ENCODE data around the gene PAPOLB.
"Not testable (repeated sequence)": the region's sequence is repeated elsewhere in the genome, so short reads cannot be mapped to it uniquely, and the experiment has no call there.

Gene PAPOLB

DNA sequence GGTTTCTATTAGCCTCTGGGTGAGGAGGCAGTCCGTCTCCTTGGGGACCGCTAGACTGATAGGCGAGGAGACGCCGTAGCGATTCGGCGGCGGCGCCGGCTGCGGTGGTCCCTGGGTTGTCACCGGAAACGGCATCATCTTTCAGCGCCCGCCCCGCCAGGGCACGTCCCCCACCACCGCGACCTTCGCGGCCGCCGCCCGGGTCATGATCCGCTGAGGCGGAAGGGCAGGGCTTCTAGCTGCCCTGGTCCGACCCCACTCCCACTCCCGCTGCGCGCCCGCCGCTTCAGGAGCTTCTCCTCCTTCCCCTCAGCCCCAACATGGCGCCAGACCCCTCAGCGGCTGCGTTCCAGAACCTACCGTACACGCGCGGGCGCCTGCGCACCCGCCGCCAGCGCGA is at the start of gene PAPOLB:
PAPOLB (minus strand) TSS at position 358 of the 400 bp plus-strand sequence; CDS start at position 138, 220 bp downstream.
- DNase-seq (ENCODE audit: low read depth) = no peak

DNA sequence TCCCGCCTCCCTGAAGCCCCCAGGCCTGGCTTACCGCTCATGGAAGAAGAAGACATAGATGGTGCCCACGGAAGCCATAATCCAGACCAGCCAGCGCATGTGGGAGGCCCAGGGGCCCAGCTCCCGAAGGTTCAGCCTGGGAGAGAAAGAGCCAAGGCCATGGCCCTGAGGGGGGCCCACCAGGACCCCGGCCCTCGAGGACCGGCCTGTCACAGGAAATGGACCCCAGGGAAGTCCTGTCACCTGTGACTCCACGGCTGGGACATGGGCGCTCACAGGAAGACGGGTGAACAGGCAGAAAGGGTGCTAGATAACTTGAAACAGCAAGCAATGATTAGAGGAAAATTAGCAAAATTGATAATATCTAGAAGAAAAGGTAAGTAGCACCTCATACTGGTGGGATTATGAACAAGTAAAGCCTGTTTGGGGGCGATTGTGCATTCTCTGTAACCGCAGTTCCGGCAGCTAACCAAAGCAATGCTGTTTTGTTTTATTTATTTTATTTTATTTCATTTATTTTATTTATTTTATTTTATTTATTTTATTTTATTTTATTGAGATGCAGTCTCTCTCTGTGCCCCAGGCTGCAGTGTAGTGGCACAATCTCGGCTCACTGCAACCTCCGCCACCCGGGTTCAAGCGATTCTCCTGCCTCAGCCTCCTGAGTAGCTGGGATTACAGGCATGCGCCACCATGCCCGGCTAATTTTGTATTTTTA is 49.4 kb upstream of the PAPOLB start:
- DNase-seq (ENCODE audit: low read depth) = no peak

DNA sequence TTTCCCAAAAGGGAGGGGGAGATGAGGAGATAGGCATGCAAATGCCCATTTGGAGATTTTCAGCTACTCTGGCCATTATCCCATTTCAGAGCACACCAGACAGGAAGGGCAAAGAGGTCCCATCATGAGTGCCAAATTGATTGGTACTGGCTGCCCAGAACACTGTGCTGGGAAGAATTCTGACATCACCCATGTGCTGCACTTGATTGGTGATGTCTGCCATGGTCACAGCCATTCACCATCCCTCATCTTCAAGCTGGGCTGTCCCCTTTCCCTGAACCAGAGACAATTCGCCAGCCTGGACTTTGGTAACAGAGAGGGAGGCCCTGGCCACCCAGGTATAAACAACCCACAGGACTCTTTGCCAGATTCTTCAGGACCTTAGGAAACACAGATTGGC is 44.9 kb upstream of the PAPOLB start:
- no peak for DNase-seq (ENCODE audit: low read depth)

DNA sequence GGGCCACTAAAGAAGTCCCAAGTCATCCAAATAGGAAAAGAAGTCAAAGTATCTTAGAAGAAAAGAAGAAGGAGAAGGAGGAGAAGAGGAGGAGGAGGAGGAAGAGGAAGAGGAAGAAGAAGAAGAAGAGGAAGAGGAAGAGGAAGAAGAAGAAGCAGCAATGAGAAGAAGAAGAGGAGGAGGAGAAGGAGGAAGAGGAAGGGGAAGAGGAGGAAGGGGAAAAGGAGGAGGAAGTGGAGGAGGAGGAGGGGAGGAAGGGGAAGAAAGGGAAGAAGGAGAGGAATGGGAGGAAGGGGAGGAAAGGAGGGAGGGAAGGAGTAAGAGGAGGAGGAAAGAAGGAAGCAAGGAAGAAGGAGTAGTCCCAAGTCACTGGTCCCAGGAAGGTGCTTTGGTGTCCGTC is 43.3 kb upstream of the PAPOLB start:
- DNase-seq (ENCODE audit: low read depth) = no peak

DNA sequence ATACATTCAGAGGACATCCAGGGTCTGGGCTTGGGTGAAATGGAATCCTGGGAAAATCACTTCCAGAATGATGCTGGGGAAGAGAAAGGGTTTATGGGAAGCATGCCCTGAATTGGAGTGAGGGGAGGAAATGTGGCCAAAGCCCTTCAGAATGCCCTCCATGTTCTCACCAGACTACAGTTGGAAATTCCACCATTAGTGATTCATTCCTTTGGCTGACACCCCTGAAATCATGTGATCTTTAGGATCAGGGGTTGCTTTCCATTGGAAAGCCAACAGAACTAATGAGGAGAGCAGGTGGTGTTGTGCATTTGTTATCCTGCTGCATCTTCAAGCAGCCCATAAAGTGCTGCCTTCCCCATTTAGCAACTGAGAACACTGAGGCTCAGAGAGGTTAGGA is 42.5 kb upstream of the PAPOLB start:
- DNase-seq (ENCODE audit: low read depth) = no peak

DNA sequence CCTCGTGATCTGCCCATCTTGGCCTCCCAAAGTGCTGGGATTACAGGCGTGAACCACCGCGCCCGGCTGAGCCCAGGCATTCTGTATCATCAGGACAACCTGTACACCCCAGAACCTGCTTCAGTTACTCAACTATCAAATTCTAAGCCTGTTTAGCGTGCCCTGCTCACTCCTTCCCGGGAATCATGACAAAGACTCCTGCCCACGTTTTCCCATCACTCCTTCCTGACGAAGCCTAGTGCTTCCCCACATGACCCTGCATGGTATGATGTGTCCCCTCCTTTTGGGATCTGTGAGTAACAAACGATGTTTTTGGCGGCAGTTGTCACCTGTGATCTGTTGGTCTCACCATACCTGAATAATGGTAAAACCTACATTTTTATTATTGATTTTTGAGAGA is 33.9 kb upstream of the PAPOLB start:
- no peak for DNase-seq (ENCODE audit: low read depth)

DNA sequence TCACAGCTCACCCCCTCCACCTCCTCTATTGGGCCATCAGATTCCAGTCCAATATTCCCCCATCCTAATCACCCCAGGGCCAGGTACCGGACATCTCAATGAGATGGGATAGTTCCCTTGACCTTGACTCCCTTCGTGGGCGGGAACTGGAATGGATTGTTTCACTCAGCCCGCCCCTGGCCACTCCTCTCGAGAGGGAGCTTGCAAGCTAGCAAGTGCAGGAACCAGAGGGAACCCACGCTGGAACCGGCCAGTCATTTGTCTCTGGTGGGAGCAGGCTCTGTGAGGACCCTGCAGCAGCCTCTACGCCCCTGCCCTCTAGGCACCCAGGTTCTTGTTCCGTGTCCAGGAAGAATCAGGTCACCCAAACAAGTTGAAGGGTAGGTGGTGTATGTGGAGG is 32.7 kb upstream of the PAPOLB start:
- DNase-seq (ENCODE audit: low read depth) = no peak

DNA sequence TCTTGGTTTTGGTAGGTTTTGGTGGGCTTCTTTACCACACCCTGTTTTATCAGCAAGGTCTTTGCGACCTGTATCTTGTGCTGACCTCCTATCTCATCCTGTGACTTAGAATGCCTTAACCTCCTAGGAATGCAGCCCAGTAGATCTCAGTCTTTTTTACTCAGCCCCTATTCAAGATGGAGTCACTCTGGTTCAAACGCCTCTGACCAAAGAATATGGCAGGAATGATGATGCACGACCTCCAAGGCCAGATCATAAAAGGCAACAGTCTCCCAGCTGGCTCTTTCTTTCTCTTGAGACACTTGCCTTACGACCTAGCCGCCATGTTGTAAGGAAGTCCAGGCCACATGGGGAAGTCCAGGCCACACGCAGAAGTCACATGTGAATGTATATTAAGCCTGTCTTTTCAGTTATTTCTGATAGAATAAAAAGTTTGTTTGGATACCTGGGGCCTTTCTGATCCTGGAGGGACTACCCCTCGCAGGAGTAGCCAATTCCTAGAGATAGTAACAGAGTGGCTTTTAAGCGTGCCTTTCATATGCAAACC is 32.2 kb upstream of the PAPOLB start:
- DNase-seq (ENCODE audit: low read depth) = no peak

DNA sequence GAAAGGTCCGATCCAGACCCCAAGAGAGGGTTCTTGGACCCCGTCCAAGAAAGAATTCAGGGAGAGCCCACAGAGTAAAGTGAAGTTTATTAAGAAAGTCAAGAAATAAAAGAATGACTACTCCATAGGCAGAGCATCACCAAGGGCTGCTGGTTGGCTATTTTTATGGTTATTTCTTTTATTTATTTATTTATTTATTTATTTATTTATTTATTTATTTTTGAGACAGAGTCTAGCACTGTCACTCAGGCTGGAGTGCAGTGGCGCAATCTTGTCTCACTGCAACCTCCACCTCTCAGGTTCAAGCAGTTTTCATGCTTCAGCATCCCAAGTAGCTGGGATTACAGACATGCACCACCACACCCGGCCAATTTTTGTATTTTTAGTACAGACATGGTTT is 31.4 kb upstream of the PAPOLB start:
- not testable (repeated sequence) for DNase-seq (ENCODE audit: low read depth)

DNA sequence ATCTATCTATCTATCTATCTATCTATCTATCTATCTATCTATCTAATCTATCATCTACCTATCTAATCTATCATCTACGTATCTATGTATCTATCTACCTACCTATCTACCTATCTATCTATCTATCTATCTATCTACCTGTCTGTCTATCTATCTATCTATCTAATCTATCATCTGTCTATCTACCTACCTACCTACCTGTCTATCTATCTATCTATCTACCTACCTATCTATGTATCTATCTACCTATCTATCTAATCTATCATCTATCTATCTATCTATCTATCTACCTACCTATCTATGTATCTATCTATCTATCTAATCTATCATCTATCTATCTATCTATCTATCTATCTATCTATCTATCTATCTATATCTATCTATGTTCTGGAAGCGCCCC is 29.7 kb upstream of the PAPOLB start:
- DNase-seq (ENCODE audit: low read depth) = not testable (repeated sequence)

DNA sequence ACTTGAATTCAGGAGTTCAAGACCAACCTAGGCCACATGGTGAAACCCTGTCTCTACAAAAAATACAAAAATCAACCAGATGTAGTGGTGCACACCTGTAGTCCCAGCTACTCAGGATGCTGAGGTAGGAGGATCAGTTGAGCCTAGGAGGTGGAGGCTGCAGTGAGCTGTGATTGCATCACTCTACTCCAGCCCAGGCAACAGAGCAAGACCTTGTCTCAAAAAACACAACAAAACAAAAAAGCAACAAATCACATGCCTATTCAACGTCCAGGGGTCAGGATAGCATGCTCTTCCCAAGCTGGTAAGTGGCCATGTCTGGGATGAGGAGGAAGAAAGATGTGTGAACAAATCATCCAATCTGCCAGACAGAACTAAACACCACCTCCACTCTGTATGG is 27.9 kb upstream of the PAPOLB start:
- DNase-seq (ENCODE audit: low read depth) = no peak

DNA sequence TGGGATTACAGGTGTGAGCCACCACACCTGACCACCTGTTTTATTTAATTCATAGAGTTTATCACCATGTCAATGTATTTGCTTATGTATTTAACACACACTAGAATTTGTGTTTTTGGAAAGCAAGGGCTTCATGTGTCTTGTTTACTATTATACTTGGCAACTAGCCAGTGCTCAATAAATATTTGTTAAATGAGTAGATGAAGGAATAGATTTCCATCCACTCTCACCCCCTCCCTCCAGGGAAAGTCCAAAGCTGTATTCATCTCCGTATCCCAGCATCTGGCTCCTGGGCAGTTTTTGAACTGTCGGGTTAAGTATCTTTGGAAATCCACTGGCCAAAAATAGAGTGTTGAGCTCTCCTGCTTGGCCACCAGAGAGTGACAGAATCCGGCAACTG is 26.3 kb upstream of the PAPOLB start:
- DNase-seq (ENCODE audit: low read depth) = no peak

DNA sequence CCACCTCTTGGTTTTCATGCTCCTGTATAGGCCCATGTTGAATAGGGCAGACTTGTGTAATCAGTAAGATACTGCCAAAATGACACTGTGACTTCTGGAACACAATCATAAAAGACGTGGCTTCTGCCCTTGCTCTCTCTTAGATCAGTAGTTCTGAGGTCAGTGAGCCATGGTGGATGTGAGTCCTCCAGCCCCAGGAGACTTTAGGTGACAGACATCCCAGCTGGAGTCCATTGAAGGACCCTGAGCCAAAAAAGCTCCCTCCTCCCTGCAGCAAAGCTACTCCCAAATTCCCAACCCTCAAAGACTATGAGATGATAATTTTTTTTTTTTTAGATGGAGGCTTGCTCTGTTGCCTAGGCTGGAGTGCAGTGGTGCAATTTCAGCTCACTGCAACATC is 24.8 kb upstream of the PAPOLB start:
- DNase-seq (ENCODE audit: low read depth) = no peak

DNA sequence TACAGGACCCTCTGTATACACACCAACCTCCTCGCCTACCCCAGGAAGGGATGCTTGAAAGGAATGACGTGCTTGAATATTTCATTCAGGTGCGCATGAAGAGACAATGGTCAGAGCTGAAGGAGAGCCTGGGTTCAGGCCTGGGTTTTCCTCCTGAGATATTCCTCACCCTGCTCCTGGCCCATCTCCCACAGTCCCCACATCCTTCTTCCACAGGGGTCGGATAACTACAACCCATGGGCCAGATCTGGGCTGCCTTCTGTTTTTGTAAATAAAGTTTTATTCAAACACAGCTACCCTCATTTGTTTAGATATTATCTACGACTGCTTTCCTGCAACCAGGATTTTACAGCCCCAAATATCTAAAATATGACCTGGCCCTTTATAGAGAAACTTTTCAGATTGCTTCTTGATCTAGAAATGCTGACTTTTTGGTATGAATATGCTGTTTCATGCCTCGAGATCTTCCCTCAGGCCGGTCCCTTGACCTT is 23.5 kb upstream of the PAPOLB start:
- no peak for DNase-seq (ENCODE audit: low read depth)

DNA sequence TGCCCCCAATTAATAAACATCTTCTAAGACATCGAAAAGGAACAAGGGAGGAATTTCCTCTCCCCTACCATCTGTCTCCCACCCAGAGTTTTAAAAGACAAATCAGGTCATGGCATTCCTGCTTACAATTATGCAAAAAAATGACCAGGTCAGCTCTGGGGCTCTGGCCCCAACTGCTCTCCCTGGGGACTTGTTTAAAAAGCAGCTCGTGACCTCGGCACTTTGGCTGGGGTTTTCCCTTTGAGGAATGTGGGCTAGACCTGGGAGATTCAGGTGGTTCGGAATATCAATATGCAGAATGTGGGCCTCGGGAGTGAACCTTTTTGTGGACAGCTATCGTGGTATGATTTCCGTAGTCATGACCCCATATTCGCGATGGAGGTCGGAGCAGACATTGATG is 22.3 kb upstream of the PAPOLB start:
- no peak for DNase-seq (ENCODE audit: low read depth)

DNA sequence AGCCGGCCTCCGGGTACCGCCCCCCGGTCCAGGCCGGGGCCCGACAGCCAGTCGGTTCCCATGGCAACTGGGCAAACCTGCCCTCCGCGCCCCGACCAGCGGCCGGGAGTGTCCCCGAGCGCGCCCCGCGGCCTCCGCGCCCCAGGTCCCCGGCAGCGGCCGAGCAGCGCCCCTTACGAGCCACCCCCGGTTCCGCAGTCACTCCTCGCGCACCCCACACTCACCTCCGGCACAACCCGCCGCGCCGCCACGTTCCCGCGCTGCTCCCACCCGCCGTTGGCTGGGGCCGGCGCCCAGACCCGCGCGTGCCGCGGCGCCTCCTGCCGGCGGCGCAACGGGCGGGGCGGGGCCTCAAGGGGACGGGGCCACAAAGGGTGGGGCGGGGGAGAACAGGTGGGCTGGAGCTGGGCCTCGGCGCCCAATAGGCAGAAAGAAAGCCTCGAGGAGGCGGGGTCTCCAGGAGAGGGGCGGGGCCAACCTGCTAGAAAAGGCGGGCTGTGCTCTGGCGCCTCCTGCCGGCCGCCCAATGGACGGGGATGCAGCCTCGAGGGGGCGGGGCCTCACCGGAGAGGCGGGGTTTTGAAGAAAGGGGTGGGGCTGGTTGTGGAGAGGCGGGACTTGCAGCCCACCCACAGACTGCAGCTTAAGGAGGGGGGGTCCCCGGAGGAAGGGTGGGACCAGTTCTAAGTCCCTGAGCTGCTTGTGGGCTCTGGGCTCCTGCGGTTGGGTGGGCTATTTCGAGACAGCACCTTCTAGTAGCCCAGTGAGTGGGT is 21.7 kb upstream of the PAPOLB start, which contains the start of gene RADIL:
RADIL (minus strand) TSS at position 345 of the 773 bp plus-strand sequence. CDS start 5,577 bp downstream, outside the sequence.
- peak; percentile 81 for DNase-seq (ENCODE audit: low read depth)

DNA sequence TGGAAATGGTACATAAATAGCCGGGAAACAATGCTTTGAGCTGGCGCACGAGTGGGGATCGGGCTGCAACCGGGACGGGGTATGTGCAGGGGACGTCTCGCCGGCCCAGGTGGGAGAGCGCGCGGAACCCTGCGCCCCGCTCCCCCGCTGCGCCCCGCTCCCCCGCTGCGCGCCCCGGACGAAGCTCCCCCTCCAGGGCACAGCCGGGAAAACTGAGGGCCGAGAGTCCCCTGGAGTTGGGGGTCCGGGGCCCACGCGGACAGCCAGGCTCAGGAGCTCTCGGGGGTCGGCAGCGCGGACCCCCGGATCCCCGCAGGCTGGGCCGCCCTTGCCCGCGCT is 21.2 kb upstream of the PAPOLB start:
- no peak for DNase-seq (ENCODE audit: low read depth)

DNA sequence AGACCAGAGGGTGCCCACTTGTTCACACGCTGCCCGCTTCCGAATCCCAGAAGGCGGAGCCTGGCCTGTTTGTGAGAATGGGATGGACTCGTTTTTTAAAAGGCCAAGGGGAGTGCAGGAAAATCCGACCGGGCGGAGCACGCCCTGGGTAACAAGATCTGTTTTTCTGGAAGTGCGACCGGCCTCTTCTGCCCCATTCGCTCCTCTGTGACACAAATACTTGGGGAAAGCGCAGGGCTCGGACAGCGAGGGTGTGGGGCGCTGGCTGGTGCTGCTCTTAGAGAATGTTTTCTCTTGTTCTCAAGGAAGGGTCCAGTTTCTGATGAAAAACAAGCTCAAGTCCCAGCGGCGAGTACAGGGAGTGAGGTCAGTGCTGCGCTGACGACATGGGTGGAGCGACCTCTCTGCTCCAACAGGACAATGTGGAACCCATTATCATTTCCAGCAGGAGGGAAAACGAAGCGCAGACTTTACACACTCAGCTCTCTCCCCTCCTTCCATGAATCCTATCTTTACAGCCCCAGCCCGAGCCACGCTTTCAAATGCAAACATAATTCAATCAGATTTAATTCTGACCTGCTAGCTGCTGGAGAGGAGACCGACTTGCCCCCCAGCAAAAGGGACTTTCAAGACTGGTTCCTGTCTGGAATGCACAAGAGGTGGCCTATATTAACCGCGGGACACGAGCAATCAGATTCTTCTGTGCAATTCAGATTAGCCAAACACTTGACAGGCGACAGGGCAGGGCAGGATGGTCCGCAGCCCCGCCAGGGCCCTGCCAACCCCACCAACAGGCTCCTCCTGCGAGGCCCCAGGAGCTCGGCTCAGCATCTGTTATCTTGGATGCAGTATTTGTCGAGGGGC is 20.6 kb upstream of the PAPOLB start:
- DNase-seq (ENCODE audit: low read depth) = peak; percentile 77

DNA sequence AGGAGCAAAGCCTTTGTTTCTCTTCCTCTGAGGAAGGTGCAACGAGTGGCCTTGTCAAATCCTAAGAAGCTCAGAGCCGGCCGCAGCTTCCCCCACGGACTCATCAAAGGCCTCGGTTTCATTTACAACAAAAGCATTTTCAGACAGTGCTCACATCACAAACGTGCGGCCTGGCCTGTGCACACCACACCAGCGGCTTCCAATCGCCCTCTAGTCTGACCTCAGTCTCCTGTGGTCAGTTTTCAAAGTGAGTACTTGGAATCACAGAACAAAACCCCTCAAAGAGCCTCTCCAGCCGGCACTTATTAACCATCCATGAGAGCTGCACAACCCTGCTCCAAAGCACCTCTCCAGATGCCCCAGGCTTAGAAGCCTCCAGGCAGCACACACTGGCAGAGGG is 18.4 kb upstream of the PAPOLB start:
- no peak for DNase-seq (ENCODE audit: low read depth)

DNA sequence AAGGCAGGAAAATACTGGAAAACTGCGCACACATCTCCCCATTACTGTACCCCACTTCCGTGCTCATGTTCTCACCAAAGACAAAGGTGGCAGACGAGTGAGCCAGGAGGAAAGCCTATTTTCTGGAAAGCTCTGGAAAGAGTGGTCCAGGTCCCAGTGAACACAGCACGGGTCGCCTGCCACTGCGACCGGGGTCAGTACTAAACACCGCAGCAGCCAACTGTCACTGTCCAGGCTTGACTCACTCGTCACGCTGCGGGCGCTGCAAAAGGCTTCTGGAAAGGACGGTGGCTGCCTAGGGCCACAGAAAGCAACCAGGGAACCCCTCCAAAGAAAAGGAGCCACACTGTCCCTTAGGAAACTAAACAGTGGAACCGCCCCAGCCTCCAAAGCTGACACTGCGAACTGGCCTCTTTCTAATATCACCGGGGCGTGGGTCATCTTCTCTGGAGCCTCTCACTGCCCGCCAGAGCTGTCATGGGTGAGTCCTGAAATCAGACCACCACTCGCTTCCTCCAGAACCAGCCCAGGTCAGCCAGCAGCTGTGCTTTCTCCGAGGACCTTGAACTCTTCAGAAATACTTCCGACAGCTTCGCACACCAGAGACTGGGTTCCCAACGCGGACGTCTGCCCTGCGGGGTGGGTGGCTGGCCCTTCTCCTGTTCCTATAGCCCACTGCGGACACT is 17.7 kb upstream of the PAPOLB start:
- DNase-seq (ENCODE audit: low read depth) = no peak

Data from HS-5 (cell line).